HEK293 (cell line): ENCODE results near the gene TBX5.
A peak's percentile ranks its signal among the peaks of the same experiment; 100 is the strongest.

Source experiments
- CTCF ChIA-PET: fragments of 350-600 bp; formaldehyde crosslinking; extraction: SDS; loops from one replicate; lab custom pipeline; 2021; ENCODE audit warnings: antibody characterized with exemption; lab: Yijun Ruan, JAX
- POLR2A ChIA-PET: fragments of 300-600 bp; formaldehyde crosslinking; extraction: SDS; loops from one replicate; lab custom pipeline; 2020; ENCODE audit warnings: antibody characterized with exemption, inconsistent platforms; lab: Yijun Ruan, JAX
- H3K27ac ChIP-seq: fragments of 200-500 bp; sonication (Bioruptor generic); 2 replicates; pipeline ENCODE4 v1.5.1; 2014; ENCODE audit warnings: low read depth, low read length, control low read depth, inconsistent platforms; ENCODE audit errors: extremely low read depth
- H3K36me3 ChIP-seq, 2 experiments: fragments of 200-500 bp in 1 of 2; sonication (Bioruptor generic) in 1 of 2; 1 replicate in 1 of 2; 2 replicates in 1 of 2; pipeline ENCODE4 v1.5.1; 2014 to 2017; ENCODE audit warnings: inconsistent platforms in 2 of 2, low read length in 2 of 2; ENCODE audit not compliant: control insufficient read depth in 2 of 2, insufficient read depth in 1 of 2
- H3K4me1 ChIP-seq: fragments of 200-500 bp; sonication (Bioruptor generic); 2 replicates; pipeline ENCODE4 v1.5.1; 2014; ENCODE audit warnings: mild to moderate bottlenecking, low read length, inconsistent platforms; ENCODE audit not compliant: control insufficient read depth, insufficient read depth
- H3K4me3 ChIP-seq: 2 replicates; pipeline ENCODE4 v1.5.1; 2011; ENCODE audit warnings: low read depth, mild to moderate bottlenecking, control low read depth, low read length, moderate library complexity
- H3K9me3 ChIP-seq: fragments of 200-500 bp; sonication (Bioruptor generic); 2 replicates; pipeline ENCODE4 v1.5.1; 2014; ENCODE audit warnings: low read depth, low read length, inconsistent platforms; ENCODE audit not compliant: control insufficient read depth, insufficient read depth
- FEZF1 ChIP-seq: fragments of 450-650 bp; formaldehyde crosslinking; IDR thresholded peaks from 2 replicates; pipeline ENCODE4 v1.5.1; 2016; ENCODE audit warnings: missing biosample characterization, missing genetic modification characterization
- KLF1 ChIP-seq: fragments of 450-650 bp; formaldehyde crosslinking; IDR thresholded peaks from 2 replicates; pipeline ENCODE4 v1.5.1; 2016; ENCODE audit warnings: missing biosample characterization, missing genetic modification characterization
- OSR2 ChIP-seq: fragments of 450-650 bp; formaldehyde crosslinking; IDR thresholded peaks from 2 replicates; pipeline ENCODE4 v1.5.1; 2016; ENCODE audit warnings: missing biosample characterization, missing genetic modification characterization
- OVOL3 ChIP-seq: fragments of 450-650 bp; formaldehyde crosslinking; IDR thresholded peaks from 2 replicates; pipeline ENCODE4 v1.5.1; 2016; ENCODE audit warnings: missing biosample characterization, missing genetic modification characterization
- PRDM1 ChIP-seq: fragments of 450-650 bp; formaldehyde crosslinking; IDR thresholded peaks from 2 replicates; pipeline ENCODE4; 2016; ENCODE audit warnings: missing biosample characterization, missing genetic modification characterization
- TRIM28 ChIP-seq: IDR thresholded peaks from 2 replicates; pipeline ENCODE4 v1.6.1; 2011; ENCODE audit warnings: low read length, control low read depth, borderline replicate concordance
- YY1 ChIP-seq: fragments of 450-650 bp; formaldehyde crosslinking; IDR thresholded peaks from 2 replicates; pipeline ENCODE4 v1.5.1; 2018; ENCODE audit warnings: missing biosample characterization, missing genetic modification characterization
- ZBTB8A ChIP-seq: fragments of 450-650 bp; formaldehyde crosslinking; IDR thresholded peaks from 2 replicates; pipeline ENCODE4 v1.5.1; 2016; ENCODE audit warnings: missing biosample characterization, missing genetic modification characterization
- ZNF10 ChIP-seq: fragments of 450-650 bp; formaldehyde crosslinking; IDR thresholded peaks from 2 replicates; pipeline ENCODE4 v1.5.1; 2017; ENCODE audit warnings: missing biosample characterization, missing genetic modification characterization
- ZNF114 ChIP-seq: fragments of 450-650 bp; formaldehyde crosslinking; IDR thresholded peaks from 2 replicates; pipeline ENCODE4 v1.5.0; 2017; ENCODE audit warnings: missing biosample characterization, missing genetic modification characterization
- ZNF184 ChIP-seq: fragments of 450-650 bp; IDR thresholded peaks from 2 replicates; pipeline ENCODE4 v1.5.1; 2018; ENCODE audit warnings: missing biosample characterization, mild to moderate bottlenecking, missing genetic modification characterization
- ZNF223 ChIP-seq: fragments of 450-650 bp; formaldehyde crosslinking; IDR thresholded peaks from 2 replicates; pipeline ENCODE4 v1.5.1; 2016; ENCODE audit warnings: missing biosample characterization, missing genetic modification characterization
- ZNF24 ChIP-seq: fragments of 450-650 bp; formaldehyde crosslinking; IDR thresholded peaks from 2 replicates; pipeline ENCODE4 v1.5.1; 2016; ENCODE audit warnings: missing biosample characterization, missing genetic modification characterization
- ZNF292 ChIP-seq: fragments of 450-650 bp; formaldehyde crosslinking; IDR thresholded peaks from 2 replicates; pipeline ENCODE4 v1.5.1; 2016; ENCODE audit warnings: low read depth, missing biosample characterization, missing genetic modification characterization, borderline replicate concordance
- ZNF311 ChIP-seq: fragments of 450-650 bp; formaldehyde crosslinking; IDR thresholded peaks from 2 replicates; pipeline ENCODE4 v1.5.1; 2017; ENCODE audit warnings: missing biosample characterization, missing genetic modification characterization, borderline replicate concordance
- ZNF366 ChIP-seq: fragments of 450-650 bp; formaldehyde crosslinking; conservative IDR thresholded peaks from 2 replicates; pipeline ENCODE4 v1.5.1; 2016; ENCODE audit warnings: missing biosample characterization, missing genetic modification characterization
- ZNF48 ChIP-seq: fragments of 450-650 bp; formaldehyde crosslinking; IDR thresholded peaks from 2 replicates; pipeline ENCODE4 v1.5.1; 2016; ENCODE audit warnings: missing biosample characterization, missing genetic modification characterization
- ZNF513 ChIP-seq: fragments of 450-650 bp; IDR thresholded peaks from 2 replicates; pipeline ENCODE4 v1.5.1; 2018; ENCODE audit warnings: missing biosample characterization, missing genetic modification characterization
- ZNF555 ChIP-seq: fragments of 450-650 bp; formaldehyde crosslinking; conservative IDR thresholded peaks from 2 replicates; pipeline ENCODE4 v1.5.1; 2017; ENCODE audit warnings: missing biosample characterization, mild to moderate bottlenecking, missing genetic modification characterization, inconsistent platforms
- ZNF624 ChIP-seq: fragments of 450-650 bp; formaldehyde crosslinking; IDR thresholded peaks from 2 replicates; pipeline ENCODE4 v1.5.1; 2017; ENCODE audit warnings: missing biosample characterization, missing genetic modification characterization
- ZNF660 ChIP-seq: fragments of 450-650 bp; IDR thresholded peaks from 2 replicates; pipeline ENCODE4 v1.5.1; 2018; ENCODE audit warnings: missing biosample characterization, mild to moderate bottlenecking, missing genetic modification characterization
- ZNF843 ChIP-seq: fragments of 450-650 bp; formaldehyde crosslinking; IDR thresholded peaks from 2 replicates; pipeline ENCODE4 v1.5.1; 2016; ENCODE audit warnings: missing biosample characterization, missing genetic modification characterization
- ZSCAN16 ChIP-seq: fragments of 450-650 bp; formaldehyde crosslinking; IDR thresholded peaks from 2 replicates; pipeline ENCODE4 v1.5.1; 2016; ENCODE audit warnings: missing biosample characterization, missing genetic modification characterization
- ZSCAN23 ChIP-seq: fragments of 450-650 bp; formaldehyde crosslinking; IDR thresholded peaks from 2 replicates; pipeline ENCODE4 v1.5.1; 2016; ENCODE audit warnings: missing biosample characterization, missing genetic modification characterization

TBX5 gene

GRCh38 chr12:114400361-114400811 is 5.6 kb downstream of the TBX5 start (continued):
- TF ChIP-seq ZNF292 (tag by site-specific recombination) = no peak
- TF ChIP-seq ZSCAN16 (tag by site-specific recombination) = no peak
- no peak for TF ChIP-seq ZNF24
- no peak for TF ChIP-seq ZNF366 (tag by site-specific recombination)
- no peak for TF ChIP-seq ZNF223 (tag by site-specific recombination)
- TF ChIP-seq ZNF843 (tag by site-specific recombination) = no peak
- TF ChIP-seq TRIM28 = no peak
- no peak for TF ChIP-seq OSR2 (tag by site-specific recombination)
- TF ChIP-seq ZNF10 (tag by site-specific recombination) = no peak

GRCh38 chr12:114399664-114400211 is 6.2 kb downstream of the TBX5 start:
- ChIA-PET POLR2A (interaction anchor here (0.6 kb wide), 1 partner anchor 1238 kb away, joined by 3 read pairs; no protein-coding TSS in a partner anchor), CTCF (no interaction called here)
- TF ChIP-seq ZNF114 = no peak
- no peak for TF ChIP-seq ZNF624 (tag by site-specific recombination)
- no peak for TF ChIP-seq FEZF1 (tag by site-specific recombination)
- TF ChIP-seq ZSCAN23 (tag by site-specific recombination) = no peak
- Histone ChIP-seq H3K4me1 (no peaks in the 10 kb centered on the region), H3K27ac (no peak overlapping the region), H3K9me3 (no peaks in the 10 kb centered on the region), H3K36me3 (no peaks in the 10 kb centered on the region), H3K4me3 (no peak overlapping the region)

GRCh38 chr12:114397978-114398881 is 7.7 kb downstream of the TBX5 start:
- CTCF ChIA-PET = no interaction called here
- Histone ChIP-seq H3K36me3 (no peaks in the 10 kb centered on the region), H3K4me1 (no peaks in the 10 kb centered on the region), H3K4me3 (no peak overlapping the region), H3K27ac (no peak overlapping the region), H3K9me3 (no peaks in the 10 kb centered on the region)
- TF ChIP-seq ZNF184 = no peak
- TF ChIP-seq PRDM1 (tag by site-specific recombination) = peak; percentile 86
- POLR2A ChIA-PET = no interaction called here

- no peak overlapping the region for H3K4me3 ChIP-seq
- H3K4me1 ChIP-seq = no peaks in the 10 kb centered on the region
- no peaks in the 10 kb centered on the region for H3K36me3 ChIP-seq
- H3K9me3 ChIP-seq = no peaks in the 10 kb centered on the region
- ChIA-PET CTCF (no interaction called here), POLR2A (interaction anchor here (0.6 kb wide), 1 partner anchor 9 kb away, joined by 3 read pairs; the partner anchor contains the start of gene TBX5)
- TF ChIP-seq YY1 (tag by site-specific recombination) (no peak), OVOL3 (tag by site-specific recombination) (no peak), ZNF114 (no peak), KLF1 (no peak), ZSCAN16 (tag by site-specific recombination) (no peak), ZNF311 (tag by site-specific recombination) (no peak), ZNF513 (no peak), ZNF555 (tag by site-specific recombination) (no peak), ZBTB8A (no peak), ZNF660 (tag by site-specific recombination) (no peak), ZNF48 (no peak)
- H3K27ac ChIP-seq = no peak overlapping the region
These were observed 8.8 kb downstream of the TBX5 start for GRCh38 chr12:114396869-114397719.
